Stimulated activated CD4-positive, alpha-beta T cell treated with anti-CD3 and anti-CD28 coated beads, Interleukin-2, amount 100 ng/mL, for 24 hours (primary cell): ENCODE measurements around the gene MUC2.

ENCODE experiments used
- DNase-seq, 2 donors: peaks; one replicate each; pipeline ENCODE4 v3.0.0-alpha.2; 2020

The MUC2 gene

GRCh38 chr11:1074244-1075221 is at the start of gene MUC2:
Gene MUC2 (plus strand): TSS chr11:1074874.
- DNase-seq, result no peak

GRCh38 chr11:1025410-1026162 is 49.1 kb upstream of the MUC2 start:
- DNase-seq, result no peak

GRCh38 chr11:1026163-1026450 is 48.6 kb upstream of the MUC2 start:
- no peak for DNase-seq

GRCh38 chr11:1026641-1027482 is 47.8 kb upstream of the MUC2 start:
- DNase-seq, result no peak

GRCh38 chr11:1027483-1028290 is 47.0 kb upstream of the MUC2 start:
- no peak for DNase-seq

GRCh38 chr11:1028291-1028540 is 46.5 kb upstream of the MUC2 start:
- no peak for DNase-seq

GRCh38 chr11:1028616-1029015 is 46.1 kb upstream of the MUC2 start:
- no peak for DNase-seq

- DNase-seq, result no peak
Observed at GRCh38 chr11:1029051-1029450, 45.6 kb upstream of the MUC2 start.

GRCh38 chr11:1029654-1030053 is 45.0 kb upstream of the MUC2 start:
- DNase-seq, result no peak

- DNase-seq, result no peak
Observed at GRCh38 chr11:1030086-1030485, 44.6 kb upstream of the MUC2 start.

GRCh38 chr11:1030556-1030955 is 44.1 kb upstream of the MUC2 start:
- DNase-seq, result no peak

GRCh38 chr11:1031121-1031899 is 43.4 kb upstream of the MUC2 start:
- DNase-seq, result no peak

- no peak for DNase-seq
Observed at GRCh38 chr11:1032310-1032891, 42.3 kb upstream of the MUC2 start.

GRCh38 chr11:1033016-1033798 is 41.5 kb upstream of the MUC2 start:
- DNase-seq, result no peak

- no peak for DNase-seq
Observed at GRCh38 chr11:1034001-1034400, 40.7 kb upstream of the MUC2 start.

GRCh38 chr11:1034456-1035295 is 40.0 kb upstream of the MUC2 start:
- no peak for DNase-seq

- no peak for DNase-seq
Observed at GRCh38 chr11:1035577-1036283, 38.9 kb upstream of the MUC2 start.

GRCh38 chr11:1036303-1036923 is 38.3 kb upstream of the MUC2 start, which contains the start of gene MUC6:
Gene MUC6 (minus strand): TSS chr11:1036718. CDS start chr11:1036655, 63 bp downstream.
- DNase-seq, result no peak
